HG03457 (cell line): ENCODE results near the gene SLC37A4.
"Not testable (repeated sequence)": the region's sequence is repeated elsewhere in the genome, so short reads cannot be mapped to it uniquely, and the experiment has no call there.

Experiments used
- ATAC-seq: cut with Tn5 transposase; IDR thresholded peaks from one replicate; pipeline ENCODE4 v1.9.1; 2021; ENCODE audit warnings: moderate number of reproducible peaks; ENCODE audit not compliant: unreplicated experiment

Gene SLC37A4

GRCh38 chr11:119042927-119043326 is 12.2 kb upstream of the SLC37A4 start:
- ATAC-seq = no peak

- ATAC-seq = no peak
These were observed 11.3 kb upstream of the SLC37A4 start for GRCh38 chr11:119041821-119042514.

- not testable (repeated sequence) for ATAC-seq
These were observed 8.8 kb upstream of the SLC37A4 start for GRCh38 chr11:119039471-119039870.

DNA sequence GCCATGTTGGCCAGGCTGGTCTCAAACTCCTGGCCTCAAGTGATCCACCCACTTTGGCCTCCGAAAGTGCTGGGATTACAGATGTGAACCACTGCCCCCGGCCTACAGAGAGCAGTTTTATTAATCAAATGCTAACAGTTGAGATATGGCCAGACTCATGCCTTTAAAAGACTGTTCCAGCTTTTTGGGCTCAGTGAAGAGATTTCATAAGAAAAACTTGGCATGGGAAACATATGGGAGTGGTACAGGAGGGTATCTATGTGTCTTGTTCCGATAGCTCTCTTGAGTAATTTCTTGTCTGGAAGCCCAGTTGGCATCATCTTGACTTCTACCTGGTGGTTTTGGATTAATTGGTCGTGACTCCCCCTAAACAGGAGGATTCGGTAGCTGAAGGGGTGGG is 8.2 kb upstream of the SLC37A4 start:
- no peak for ATAC-seq

DNA sequence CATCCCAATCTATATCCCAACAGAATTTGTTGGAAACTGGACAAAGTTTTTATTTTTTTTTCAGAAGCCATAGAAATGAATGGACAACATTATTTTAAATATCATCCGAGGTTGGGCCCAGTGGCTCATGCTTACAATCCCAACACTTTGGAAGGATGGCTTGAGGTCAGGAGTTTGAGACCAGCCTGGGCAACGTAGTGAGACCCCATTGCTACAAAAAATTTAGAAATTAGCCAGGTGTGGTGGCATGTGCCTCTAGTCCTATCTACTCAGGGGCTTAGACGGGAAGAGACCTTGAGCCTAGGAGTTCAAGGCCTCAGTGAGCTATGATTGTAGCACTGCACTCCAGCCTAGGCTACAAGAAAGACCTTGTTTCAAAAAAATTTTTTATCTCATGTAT is 4.1 kb upstream of the SLC37A4 start:
- ATAC-seq = no peak

DNA sequence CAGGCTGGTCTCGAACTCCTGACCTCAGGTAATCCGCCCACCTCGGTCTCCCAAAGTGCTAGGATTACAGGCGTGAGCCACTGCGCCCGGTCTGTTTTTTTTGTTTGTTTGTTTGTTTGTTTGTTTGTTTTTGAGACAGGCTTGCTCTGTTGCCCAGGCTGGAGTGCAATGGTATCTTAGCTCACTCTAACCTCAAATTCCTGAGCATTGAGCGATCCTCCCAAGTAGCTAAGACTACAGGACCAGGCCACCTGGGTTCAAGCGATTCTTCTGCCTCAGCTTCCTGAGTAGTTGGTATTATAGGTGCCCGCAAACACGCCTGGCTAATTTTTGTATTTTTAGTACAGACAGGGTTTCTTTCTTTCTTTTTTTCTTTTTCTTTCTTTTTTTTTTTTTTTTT is 2.7 kb upstream of the SLC37A4 start:
- ATAC-seq = not testable (repeated sequence)

DNA sequence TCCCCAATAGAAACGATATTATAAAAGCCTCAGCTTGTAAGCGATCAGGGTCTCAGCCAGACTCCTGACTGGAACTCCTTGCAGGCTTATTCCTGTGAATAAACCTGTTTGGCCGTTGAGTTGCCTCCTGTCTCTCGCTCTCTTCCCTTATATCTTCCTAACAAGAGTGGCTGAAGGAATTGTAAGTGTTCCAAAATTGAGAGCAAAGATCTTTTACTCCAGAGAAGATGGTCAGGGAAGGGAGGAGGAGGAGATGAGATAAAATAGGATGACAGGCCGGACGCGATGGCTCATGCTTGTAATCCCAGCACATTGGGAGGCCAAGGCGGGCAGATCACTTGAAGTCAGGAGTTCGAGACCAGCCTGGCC is 1.2 kb upstream of the SLC37A4 start:
- ATAC-seq = no peak

DNA sequence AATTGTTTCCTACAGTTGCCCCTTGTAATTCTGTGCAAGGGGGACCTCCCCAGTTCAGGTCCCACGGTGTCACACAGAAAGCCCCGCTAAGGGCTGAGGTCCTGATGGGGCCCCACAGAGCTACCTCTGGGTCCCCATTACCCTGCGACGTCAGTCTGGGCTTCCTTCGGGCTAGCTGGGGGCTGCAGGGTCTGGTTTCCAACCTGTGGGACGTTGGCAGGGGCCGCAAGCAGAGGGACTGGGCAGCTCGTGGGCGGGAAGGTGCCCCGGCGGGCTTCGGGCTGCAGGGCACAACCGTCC is 698 bp downstream of the SLC37A4 start:
- ATAC-seq = peak; percentile 9

GRCh38 chr11:119029340-119030028 is 1.2 kb downstream of the SLC37A4 start:
- peak; percentile 8 for ATAC-seq

- ATAC-seq = no peak
These were observed 1.7 kb downstream of the SLC37A4 start for GRCh38 chr11:119029069-119029339.

DNA sequence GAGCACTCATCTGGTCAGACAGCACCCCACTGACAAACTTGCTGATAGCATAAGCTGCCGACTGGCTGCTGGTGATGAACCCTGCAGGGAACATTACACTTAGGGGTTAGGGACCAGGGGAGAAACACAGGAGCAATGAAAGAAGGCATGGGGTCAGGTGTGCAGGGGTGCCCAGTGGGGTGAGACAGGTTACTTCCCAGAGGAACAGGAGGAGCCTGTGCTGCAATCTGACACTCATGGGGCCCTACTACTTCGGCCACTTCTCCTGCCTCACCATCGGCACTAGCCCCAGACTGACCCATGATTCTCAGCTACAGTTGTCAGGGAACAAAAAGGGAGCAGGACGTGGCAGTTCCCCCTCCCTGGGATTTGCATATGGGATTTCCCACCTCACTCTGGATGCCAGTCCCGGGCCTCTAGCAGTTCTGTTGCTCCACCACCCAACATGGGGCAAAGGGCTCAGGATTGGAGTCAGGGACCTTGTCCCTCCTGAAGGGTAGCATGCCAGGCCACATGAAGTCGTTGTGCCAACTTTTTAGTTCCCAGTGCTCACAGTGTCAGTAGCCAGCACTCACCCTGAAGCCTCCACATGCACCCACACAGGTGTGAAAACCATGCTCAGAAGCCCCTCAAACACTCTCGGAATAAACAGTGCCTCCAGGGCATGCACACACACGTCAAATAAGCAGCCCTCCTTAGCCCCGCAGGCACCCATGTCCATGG is 2.2 kb downstream of the SLC37A4 start:
- no peak for ATAC-seq

DNA sequence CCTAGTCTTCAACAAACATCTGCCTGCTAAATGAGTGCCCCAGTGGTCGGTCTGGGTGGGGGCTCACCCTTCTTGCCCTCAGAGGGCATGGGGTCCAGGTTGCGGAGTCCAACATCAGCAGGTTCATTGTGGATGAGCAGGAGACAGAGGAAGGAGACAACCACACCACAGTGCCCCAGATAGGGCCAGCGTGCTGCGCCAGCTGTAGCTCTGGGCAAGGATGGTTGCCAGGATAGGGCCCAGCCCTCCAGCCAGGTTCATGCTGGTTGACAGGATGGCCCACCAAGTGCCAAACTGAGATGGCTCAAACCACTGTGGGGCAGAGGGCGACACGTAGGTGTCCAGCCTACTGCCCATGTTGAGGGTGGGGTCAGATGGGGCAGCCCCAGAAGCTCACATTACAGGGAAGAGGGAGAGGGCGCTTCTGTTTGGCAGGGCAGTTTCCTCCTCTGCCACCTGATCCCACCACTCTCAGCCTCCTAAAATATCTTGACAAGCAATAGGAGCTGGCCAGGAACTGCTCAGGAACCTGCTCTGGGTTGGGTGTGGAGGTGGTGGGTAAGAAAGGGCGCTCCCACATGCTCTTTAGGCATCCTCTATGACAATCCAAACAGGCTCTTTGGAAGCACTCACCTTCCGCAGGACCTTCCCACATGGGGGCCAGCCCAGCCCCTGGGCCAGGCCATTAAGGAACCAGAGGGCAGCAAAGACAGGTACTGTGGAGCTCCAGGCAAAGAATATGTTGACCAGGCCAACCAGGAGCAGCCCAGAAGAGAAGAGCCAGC is 2.9 kb downstream of the SLC37A4 start:
- no peak for ATAC-seq

DNA sequence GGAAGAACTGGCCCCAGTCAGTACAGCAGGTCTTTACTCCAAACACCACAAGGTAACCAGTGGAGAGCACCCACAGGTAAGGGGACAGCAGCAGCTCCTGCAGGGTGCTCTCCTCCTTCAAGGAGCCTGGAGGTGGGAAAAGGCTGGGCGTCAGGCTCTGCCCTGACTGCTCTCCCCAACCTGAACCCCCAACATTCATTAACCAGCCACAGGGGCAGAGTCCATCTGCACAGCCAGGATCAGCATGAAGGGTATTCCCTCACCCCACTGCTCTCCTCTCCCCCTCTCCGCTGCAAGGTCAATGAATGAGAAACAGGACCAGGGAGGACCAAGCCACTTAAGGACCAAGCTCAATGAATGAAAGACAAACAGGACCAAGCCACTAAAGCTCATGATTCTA is 3.7 kb downstream of the SLC37A4 start:
- ATAC-seq = no peak

DNA sequence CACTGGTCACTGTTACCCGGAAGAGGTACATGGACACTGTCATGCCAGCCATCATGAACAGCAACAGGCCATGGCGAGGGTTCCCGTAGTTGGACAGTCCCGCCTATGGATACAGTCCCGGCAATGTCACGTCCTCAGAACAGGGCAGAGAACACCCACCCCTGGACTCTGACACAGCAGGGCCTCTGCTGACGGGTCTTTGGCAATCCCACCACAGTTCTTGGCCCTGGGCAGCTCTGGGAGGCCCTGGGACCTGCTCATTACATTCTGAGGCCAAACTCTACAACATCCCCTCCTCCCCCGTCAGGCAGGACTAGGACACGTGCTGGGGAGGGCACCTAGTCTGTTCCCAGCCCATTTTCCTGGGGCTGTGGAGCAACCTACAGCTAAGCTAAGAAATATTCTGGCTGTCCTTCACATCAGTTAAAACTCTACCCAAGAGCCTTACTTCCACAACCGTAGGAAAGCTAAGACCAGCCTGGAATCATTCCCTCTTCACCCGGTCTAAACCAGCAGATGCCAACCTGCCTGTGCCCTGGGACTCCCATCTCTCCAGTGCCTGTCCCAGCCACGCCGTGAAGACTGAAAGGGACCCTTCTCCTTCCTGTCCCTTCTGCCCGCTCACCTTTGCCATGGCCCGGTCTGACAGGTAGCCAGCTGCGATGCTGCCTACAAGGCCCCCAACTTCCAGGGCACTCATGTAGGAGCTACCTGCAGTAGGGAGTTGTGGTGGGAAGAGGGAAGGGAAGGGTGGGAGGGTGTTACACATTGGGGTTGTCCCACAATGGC is 4.5 kb downstream of the SLC37A4 start:
- ATAC-seq = no peak

DNA sequence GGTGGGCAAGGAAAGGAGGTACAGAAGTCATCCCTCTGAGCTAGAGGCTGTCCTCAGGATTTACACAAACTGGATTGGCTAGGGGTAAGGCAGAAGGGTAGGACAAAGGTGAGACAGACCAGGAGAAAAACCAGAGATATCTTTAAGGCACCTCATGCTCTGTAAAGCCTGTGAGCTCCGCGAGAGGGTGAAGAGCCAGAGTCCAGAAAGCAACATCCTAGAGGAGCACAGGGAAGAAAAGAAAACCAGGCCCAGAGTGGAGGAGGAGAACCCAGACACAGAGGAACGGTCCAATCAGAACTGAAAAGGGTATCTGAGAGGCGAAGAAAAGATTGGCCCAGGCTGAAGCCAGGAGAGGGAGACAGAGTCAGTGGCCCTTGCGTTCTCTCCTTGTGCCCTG is 5.1 kb downstream of the SLC37A4 start:
- ATAC-seq = no peak

GRCh38 chr11:119025099-119025473 is 5.6 kb downstream of the SLC37A4 start:
- no peak for ATAC-seq

DNA sequence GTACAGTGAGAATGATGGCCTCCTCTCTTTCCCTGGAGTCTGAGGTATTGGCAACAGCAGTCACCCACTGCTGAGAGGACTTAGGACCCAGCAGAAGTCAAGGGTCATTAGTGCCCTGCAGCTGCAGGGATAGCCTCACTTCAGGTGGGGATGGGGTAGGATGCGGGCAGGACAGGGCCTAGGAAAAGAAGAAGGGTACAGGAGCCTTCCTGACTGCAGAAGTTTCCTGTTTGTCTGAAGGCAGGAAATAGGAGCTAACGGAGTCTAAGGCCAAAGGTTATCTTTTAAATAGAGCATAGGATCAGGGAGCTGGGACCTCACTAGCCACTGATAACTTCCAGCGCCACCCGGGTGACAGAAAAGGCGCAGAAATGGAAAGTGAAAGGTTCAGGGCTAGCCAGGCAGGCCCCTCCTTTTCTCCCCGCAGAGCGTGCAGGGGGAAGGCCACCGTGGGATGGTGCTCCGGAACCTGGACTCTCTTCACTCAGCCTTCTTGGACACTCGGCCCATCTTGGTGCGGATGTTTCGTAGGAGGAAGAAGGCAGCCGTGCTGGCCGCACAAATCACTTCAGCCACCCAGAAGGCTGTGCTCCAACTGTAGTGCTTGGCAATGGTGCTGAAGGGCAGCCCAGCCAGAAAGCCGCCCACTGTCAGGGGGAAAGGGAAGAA is 6.1 kb downstream of the SLC37A4 start:
- ATAC-seq = no peak

- no peak for ATAC-seq
These were observed 6.9 kb downstream of the SLC37A4 start for GRCh38 chr11:119023741-119024140.

- no peak for ATAC-seq
These were observed 9.0 kb downstream of the SLC37A4 start for GRCh38 chr11:119021631-119022030.

DNA sequence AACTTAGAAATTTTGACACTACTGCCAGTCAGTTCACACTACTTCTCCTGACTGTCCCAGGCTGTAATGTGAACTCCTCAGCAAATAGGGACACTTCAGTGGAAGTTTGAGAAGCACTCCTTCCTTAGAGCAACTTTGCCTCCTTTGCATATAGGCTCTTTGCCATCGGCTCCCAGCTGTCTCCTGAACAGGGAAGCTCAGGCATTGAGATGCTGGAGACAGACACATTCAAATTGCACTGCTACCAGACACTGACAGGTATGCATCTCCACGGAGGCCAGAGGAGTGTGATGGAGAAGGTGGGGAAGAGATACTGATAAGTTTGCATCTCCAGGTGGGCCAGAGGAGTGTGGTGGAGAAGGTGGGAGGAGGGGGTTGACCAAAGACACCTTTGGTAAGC is 10.7 kb downstream of the SLC37A4 start:
- no peak for ATAC-seq
